Body of pancreas (tissue), 4 donors: ENCODE results near the gene TOMM5.

Source experiments
- POLR2A ChIP-seq, 3 donors: fragments of 450-650 bp; IDR thresholded peaks; one replicate each; pipeline ENCODE4 v1.6.1; 2016; ENCODE audit warnings: antibody characterized with exemption in 3 of 3, mild to moderate bottlenecking in 2 of 3
- TF ChIP-seq, protein P1 (sequence below), 7 experiments: fragments of 450-650 bp in 4 of 7; fragments of 200-600 bp in 3 of 7; sonication (generic) in 3 of 7; IDR thresholded peaks; one replicate each; pipeline ENCODE4 v1.5.1; 2016 to 2019; ENCODE audit warnings: antibody characterized with exemption in 7 of 7

DNA sequence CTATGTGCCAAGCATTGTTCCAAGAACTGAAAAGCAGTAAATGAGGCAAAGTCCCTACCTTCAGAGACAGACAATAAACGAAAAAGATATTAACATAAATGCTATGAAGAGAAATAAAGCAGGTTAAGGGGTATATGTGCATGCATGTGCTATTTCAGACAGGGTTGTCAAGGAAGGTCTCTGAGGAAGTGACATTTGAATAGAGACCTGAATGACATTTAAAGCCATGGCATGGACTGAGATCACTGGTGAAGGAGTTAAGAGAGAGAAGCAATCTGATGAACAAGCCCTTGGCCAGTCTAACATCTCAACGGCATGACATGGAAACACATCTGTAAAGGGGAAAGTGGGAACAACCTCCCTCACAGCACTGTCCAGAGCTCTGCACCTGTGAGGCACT is 30.7 kb downstream of the TOMM5 start:
- no peak for TF ChIP-seq POLR2A (IDR thresholded peaks at IDR 0.05)
- TF ChIP-seq, protein P1, sequence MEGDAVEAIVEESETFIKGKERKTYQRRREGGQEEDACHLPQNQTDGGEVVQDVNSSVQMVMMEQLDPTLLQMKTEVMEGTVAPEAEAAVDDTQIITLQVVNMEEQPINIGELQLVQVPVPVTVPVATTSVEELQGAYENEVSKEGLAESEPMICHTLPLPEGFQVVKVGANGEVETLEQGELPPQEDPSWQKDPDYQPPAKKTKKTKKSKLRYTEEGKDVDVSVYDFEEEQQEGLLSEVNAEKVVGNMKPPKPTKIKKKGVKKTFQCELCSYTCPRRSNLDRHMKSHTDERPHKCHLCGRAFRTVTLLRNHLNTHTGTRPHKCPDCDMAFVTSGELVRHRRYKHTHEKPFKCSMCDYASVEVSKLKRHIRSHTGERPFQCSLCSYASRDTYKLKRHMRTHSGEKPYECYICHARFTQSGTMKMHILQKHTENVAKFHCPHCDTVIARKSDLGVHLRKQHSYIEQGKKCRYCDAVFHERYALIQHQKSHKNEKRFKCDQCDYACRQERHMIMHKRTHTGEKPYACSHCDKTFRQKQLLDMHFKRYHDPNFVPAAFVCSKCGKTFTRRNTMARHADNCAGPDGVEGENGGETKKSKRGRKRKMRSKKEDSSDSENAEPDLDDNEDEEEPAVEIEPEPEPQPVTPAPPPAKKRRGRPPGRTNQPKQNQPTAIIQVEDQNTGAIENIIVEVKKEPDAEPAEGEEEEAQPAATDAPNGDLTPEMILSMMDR (IDR thresholded peaks at IDR 0.05): no peak
